GM21825 (cell line): ENCODE data around the gene RSPO3.
A peak's percentile ranks its signal among the peaks of the same experiment; 100 is the strongest.

Source experiments
- ATAC-seq: cut with Tn5 transposase; IDR thresholded peaks from one replicate; pipeline ENCODE4 v1.9.1; 2021; ENCODE audit warnings: mild to moderate bottlenecking, moderate library complexity; ENCODE audit not compliant: unreplicated experiment

RSPO3 gene

GRCh38 chr6:127154509-127154908 is 36.0 kb downstream of the RSPO3 start:
- ATAC-seq = no peak

DNA sequence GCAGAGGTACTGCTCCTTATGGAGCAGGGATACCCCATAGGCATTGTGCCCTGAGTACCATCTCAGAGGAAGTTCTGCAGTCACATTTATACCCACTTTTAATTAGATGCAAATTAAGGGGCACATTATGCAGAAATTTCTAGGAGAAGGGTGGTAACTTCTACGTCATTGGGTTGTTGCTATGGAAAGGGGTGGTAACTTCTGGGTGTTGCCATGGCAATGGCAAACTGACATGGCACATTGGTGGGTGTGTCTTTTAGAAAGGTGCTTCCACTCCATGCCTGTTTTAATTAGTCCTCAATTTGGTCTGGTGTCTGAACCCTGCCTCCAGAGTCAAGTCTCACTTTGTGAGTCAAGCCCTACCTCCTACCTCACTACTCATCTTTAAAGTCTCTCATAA is 42.0 kb downstream of the RSPO3 start:
- ATAC-seq = no peak

- ATAC-seq = no peak
These were observed 44.4 kb downstream of the RSPO3 start for GRCh38 chr6:127162836-127163235.

- ATAC-seq = no peak
These were observed 45.6 kb downstream of the RSPO3 start for GRCh38 chr6:127164036-127164435.

DNA sequence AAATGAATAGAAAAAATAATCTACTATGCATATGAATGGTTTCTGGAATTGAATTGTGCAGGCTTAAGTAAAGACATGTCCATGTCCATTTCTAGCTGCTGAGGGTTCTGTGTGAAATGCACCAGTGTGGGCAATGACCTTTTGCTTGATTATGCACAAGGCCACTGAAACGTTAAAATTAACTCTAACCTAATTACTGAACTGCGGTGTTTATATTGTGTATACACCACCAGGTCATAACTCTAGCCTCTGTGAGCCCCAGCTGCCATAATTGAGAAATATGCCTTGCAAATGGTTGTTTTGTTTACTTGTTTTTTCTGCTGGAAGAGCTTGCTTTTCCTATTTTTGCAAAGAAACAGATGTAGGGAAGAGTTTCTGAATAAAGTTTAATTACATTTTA is 46.1 kb downstream of the RSPO3 start:
- no peak for ATAC-seq

DNA sequence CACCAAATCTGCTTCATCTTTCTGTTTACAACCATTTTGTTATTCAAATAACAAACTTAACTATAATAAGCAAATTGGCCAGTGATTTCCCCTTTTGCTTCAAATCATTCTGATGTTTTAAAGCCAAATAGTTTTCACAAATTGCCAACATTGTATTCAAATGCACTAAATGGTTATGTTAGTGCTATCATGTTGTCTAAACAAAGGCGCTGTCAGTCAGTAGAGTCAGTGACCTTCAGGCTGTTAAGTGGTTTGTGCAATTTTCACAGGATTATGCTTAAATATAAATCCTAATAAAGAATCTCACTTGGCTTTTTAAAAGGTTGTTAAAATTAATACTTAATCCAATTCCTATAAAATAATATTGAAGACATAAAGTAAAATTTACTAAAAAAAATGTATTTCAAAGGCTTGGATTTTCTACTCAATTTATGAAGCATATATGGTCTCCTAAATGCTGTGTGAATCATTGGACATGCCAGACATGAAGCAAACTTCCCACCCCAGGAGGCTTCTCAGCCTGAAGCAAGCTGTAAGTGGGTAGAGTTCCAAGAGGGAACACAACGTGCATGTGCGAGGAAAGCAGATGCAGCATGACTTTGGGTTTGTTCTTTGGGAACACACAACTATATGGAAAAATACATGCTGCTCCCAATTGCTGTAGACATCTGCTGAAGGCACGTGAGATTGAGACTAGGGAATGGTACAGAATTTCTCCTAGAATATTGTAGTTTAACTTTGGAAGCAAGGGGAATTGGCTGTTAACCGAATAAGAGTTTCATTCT is 54.9 kb downstream of the RSPO3 start:
- ATAC-seq = no peak

- ATAC-seq = no peak
These were observed 57.7 kb downstream of the RSPO3 start for GRCh38 chr6:127176146-127176545.

DNA sequence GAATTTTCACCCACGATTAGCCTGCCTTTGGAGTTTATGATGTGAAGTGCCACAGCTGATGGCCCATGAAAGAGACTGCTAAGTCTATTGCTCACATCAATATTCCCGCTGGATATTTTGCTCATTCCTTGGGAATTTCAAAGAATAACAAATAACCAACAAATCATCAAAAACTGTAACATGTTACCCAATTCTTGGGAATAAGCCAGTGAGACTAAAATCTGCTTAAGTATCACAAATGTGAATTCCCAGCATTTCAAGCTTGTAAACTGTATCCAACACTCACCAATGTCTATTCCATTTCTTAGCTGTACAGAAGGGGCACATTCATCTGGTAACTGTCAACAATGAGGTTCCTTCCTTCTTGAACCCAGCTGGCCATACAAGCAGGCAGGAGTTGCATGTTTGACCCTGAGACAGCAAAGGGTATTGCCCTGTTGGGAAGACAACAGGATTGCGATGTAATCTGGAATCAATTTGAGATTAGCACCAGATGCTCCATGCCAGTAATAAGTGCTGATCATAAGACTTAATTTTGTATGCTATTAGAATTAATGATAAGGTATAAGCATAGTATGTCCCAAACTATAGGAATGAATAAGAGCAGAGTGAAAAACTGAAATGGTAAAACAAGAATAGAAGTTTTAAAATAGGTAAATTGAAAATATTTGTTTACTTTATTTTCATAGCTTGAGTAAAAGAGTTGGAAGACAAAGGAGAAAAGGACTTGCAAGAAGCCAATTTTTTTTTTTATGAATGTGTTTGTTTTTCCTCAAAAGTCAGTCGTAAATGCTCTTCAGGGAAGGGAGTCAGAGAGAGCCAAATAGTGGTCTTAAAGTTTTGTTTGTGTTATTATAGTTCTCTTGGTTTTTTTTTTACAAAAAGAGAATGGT is 58.8 kb downstream of the RSPO3 start:
- no peak for ATAC-seq

- no peak for ATAC-seq
These were observed 59.4 kb downstream of the RSPO3 start for GRCh38 chr6:127177923-127178231.

- ATAC-seq = no peak
These were observed 60.3 kb downstream of the RSPO3 start for GRCh38 chr6:127178746-127179145.

DNA sequence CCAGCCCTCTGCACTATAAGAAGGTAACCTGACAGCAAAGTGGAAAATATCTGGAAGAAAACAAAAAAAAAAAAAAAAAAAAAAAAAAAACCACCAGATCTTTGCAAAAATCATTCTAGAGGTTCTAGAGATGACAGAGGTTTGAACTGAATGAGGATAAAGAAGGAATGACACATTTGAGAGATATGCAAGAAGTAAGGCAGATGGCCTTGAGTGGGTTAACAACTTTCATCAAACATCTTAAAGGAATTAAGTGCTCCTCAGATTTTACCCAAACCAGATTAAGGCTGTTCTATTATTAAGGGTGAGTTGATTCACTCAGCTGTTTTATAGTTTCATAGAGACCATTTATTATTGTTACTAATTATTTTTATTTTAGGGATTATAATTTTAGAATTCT is 62.0 kb downstream of the RSPO3 start:
- ATAC-seq = no peak

DNA sequence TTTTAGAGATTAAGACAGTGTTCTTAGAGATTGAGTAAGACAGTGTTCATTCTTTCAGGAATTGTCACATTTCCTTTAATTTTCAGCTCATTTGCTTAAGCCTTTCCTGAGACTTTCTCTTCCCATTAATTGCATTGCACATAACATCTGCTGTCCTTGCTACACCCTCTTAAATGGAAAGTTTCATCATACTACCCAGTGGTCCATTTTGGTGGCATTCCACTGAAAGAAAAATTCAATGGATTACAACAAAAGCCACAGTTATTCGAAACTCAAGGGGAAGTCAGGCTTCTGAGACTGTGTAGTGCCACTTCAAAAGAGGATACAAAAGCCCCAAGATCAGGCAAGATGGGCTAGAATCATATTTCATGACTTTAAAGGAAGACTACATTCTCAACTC is 64.0 kb downstream of the RSPO3 start:
- ATAC-seq = no peak

- no peak for ATAC-seq
These were observed 67.0 kb downstream of the RSPO3 start for GRCh38 chr6:127185437-127185995.

GRCh38 chr6:127186889-127187288 is 68.4 kb downstream of the RSPO3 start:
- peak; percentile 59 for ATAC-seq

DNA sequence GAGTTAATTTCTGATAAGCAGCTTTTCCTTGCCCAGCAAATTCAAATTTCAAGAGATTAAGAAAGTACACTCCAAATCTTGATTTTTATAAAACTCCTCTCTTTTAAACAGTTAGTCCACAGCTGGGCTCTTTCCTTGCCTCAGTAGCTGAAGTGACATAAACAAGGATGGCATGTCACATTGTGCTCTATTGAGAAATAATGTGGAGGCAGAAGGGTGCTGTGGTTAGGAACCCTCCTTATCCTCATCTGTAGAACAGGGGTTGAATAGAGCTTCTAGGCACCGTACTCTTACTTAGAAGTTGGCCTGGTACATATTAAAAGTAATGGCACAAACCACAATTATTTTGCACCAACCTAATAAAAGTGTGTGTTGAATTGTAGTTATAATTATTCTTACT is 70.3 kb downstream of the RSPO3 start:
- no peak for ATAC-seq

- no peak for ATAC-seq
These were observed 72.1 kb downstream of the RSPO3 start for GRCh38 chr6:127190552-127190951.

DNA sequence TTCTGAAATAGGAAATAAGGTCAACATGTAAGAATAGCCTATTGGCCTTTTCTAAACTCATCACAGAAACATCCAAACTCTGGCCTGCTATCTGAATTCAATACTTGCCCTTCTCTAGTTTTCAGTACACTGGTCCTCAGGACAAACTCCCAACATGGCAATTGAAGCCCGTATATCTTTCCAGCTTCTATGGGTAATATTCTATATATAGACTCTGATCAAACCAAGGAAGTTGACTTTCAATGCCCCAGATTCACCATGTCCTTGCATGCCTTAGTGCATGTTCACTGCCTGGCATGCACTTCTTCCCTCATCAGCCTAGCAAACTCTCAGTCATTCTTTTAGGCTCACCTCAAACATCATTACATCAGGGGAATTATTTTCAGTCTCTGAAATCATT is 73.2 kb downstream of the RSPO3 start:
- no peak for ATAC-seq

DNA sequence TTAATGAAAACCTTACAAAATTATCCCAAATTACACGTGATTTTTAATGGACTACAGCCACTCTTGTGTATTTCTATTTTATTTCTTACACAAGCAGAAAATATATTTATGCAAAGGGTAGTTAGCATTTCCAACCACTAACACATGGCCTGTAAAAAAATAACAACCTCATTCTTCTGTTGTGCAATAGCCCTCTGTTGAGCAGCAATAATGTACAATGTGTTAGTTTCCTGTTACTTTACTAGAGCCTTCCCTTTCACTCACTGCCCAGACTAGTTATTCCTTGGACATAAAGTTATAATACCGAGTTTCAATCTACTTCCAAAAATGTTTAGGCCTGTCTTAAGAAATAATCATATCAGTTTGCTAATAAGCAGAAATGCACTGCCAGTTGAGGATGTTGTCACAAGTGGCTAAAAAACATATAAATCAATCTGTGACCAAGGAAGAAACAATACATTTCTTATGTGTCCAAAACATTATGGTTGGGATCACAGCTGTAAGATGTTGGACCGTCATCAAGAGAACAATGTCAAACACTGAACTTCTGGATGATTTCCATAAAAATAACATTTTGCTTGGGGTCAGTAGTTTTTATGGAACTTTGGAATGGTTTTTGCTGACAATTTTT is 74.6 kb downstream of the RSPO3 start:
- no peak for ATAC-seq

GRCh38 chr6:127195833-127196232 is 77.4 kb downstream of the RSPO3 start:
- no peak for ATAC-seq

DNA sequence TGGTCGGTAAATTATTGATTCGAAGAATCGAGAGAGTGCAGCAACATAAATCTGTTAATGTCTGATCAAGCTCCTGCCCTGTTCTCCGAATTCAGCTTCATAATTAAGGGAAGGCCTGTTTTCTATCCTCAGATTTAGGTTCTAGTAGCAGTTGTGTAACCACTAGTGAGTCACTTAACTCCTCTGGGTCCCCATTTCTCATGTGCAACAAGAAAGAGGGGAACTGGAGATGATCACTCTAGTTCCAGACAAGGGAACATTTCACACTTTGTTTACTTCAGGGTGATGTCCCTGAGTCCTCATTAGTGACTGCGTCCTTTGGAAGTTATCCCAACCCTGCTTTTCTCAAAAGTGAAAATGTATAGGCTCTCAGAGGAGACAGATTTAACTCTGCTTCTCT is 80.1 kb downstream of the RSPO3 start:
- ATAC-seq = no peak

- ATAC-seq = no peak
These were observed 81.0 kb downstream of the RSPO3 start for GRCh38 chr6:127199470-127199869.

DNA sequence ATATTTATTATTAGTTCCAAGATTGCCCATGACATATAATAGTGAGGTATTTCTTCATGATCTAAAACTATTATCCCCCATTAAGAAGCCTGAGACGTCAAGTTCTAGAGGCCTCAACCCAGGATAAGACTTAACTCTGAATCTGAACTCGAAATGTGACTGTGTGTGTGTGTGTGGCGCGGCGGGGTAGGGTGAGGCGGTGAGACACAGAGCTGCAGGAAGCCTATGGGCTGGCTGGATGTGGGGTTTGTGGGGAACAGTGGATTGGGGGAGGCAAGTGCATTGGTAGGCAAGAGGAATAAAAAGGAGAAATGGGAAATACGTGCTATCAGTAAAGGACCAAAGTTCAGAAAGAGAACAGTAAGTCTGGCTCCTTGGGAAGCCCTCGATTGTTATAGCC is 81.6 kb downstream of the RSPO3 start:
- ATAC-seq = no peak
